ENCODE results near the gene FKBP1B. TPM values are rescaled to one million over a fixed set of nuclear protein-coding genes. Genes with fewer than 3 reads are reported as not detected.

The FKBP1B gene
- polyA plus RNA-seq, 3 donors = 5.2 to 10.1 (median 7.2) TPM

- Mint-ChIP-seq H3K4me1 (peaks cover 47% of the 10 kb centered on the region), H3K36me3 (peaks cover 18 to 35% of the 10 kb centered on the region in 2 donors), H3K9me3 (peaks cover 0 to 3% (median 0%) of the 10 kb centered on the region in 7 donors), H3K4me3 (peak overlapping the region; percentile 94), H3K27ac (peak overlapping the region; percentile 87 to 95 (median 93)), H3K27me3 (ENCODE audit: low read depth in 3 of 3) (peaks cover 0 to 1% (median 0%) of the 10 kb centered on the region in 3 donors)
- Histone ChIP-seq H3K36me3 (replicated peaks in 1 of 2; ENCODE audit: control insufficient read depth in 1 of 2, insufficient read depth in 2 of 2, low read length in 2 of 2) (peaks cover 6 to 31% of the 10 kb centered on the region in 2 donors), H2AFZ (ENCODE audit: insufficient read depth, low read depth, low read length, poor library complexity, severe bottlenecking) (peak overlapping the region; percentile 92), H3K27ac (ENCODE audit: low read depth in 1 of 2, low read length in 2 of 2) (peak overlapping the region; percentile 86 to 92), H3K4me2 (replicated peaks; ENCODE audit: extremely low read depth, low read length, poor library complexity, severe bottlenecking) (peak overlapping the region; percentile 87), H4K20me1 (ENCODE audit: insufficient read depth, low read length) (no peaks in the 10 kb centered on the region), H3K9ac (ENCODE audit: insufficient read depth, low read length, poor library complexity, severe bottlenecking) (peak overlapping the region; percentile 76), H3K4me3 (replicated peaks in 1 of 3; ENCODE audit: low read depth in 2 of 3, low read length in 3 of 3) (peak overlapping the region; percentile 42 to 92 (median 74)), H3K79me2 (ENCODE audit: insufficient read depth, low read length) (peaks cover 42% of the 10 kb centered on the region), H3K9me3 (replicated peaks in 1 of 2; ENCODE audit: control insufficient read depth in 1 of 2, insufficient read depth in 1 of 2, low read length in 2 of 2) (no peaks in the 10 kb centered on the region), H3K27me3 (ENCODE audit: control insufficient read depth in 2 of 2, insufficient read depth in 2 of 2, low read length in 2 of 2) (no peaks in the 10 kb centered on the region), H3K4me1 (ENCODE audit: control insufficient read depth in 1 of 2, insufficient read depth in 2 of 2, low read length in 2 of 2) (peaks cover 46 to 51% of the 10 kb centered on the region in 2 donors)
- 97% methylated on average over 5 of the region's 8 CpGs for WGBS (ENCODE audit: insufficient coverage)
- TF ChIP-seq CTCF (IDR thresholded peaks at IDR 0.05) = no peak
- intact Hi-C loops (cut with micrococcal nuclease) = loop anchor here (5.0 kb wide), 3 partner anchors 36 to 256 kb away; partner anchors contain the start of genes ATAD2B (in 1 of the 2), FKBP1B (in 1 of the 2) and WDCP (in 1 of the 2)
- no peak for DNase-seq
Measured at GRCh38 chr2:24082787-24083566, 33.4 kb downstream of the FKBP1B start.

GRCh38 chr2:24083567-24084385, 34.2 kb downstream of the FKBP1B start:
- 11% methylated on average over 26 of the region's 30 CpGs for WGBS (ENCODE audit: insufficient coverage)
- Histone ChIP-seq H3K27ac (ENCODE audit: low read depth in 1 of 2, low read length in 2 of 2) (peak overlapping the region; percentile 86 to 92), H3K27me3 (ENCODE audit: control insufficient read depth in 2 of 2, insufficient read depth in 2 of 2, low read length in 2 of 2) (no peaks in the 10 kb centered on the region), H3K79me2 (ENCODE audit: insufficient read depth, low read length) (peaks cover 34% of the 10 kb centered on the region), H2AFZ (ENCODE audit: insufficient read depth, low read depth, low read length, poor library complexity, severe bottlenecking) (peak overlapping the region; percentile 92), H3K4me3 (replicated peaks in 1 of 3; ENCODE audit: low read depth in 2 of 3, low read length in 3 of 3) (peak overlapping the region; percentile 42 to 92 (median 74)), H3K9ac (ENCODE audit: insufficient read depth, low read length, poor library complexity, severe bottlenecking) (peak overlapping the region; percentile 76), H3K4me2 (replicated peaks; ENCODE audit: extremely low read depth, low read length, poor library complexity, severe bottlenecking) (peak overlapping the region; percentile 87), H3K36me3 (replicated peaks in 1 of 2; ENCODE audit: control insufficient read depth in 1 of 2, insufficient read depth in 2 of 2, low read length in 2 of 2) (peaks cover 6 to 32% of the 10 kb centered on the region in 2 donors), H3K4me1 (ENCODE audit: control insufficient read depth in 1 of 2, insufficient read depth in 2 of 2, low read length in 2 of 2) (peaks cover 44 to 52% of the 10 kb centered on the region in 2 donors), H4K20me1 (ENCODE audit: insufficient read depth, low read length) (no peaks in the 10 kb centered on the region), H3K9me3 (replicated peaks in 1 of 2; ENCODE audit: control insufficient read depth in 1 of 2, insufficient read depth in 1 of 2, low read length in 2 of 2) (no peaks in the 10 kb centered on the region)
- Mint-ChIP-seq H3K27ac (peak overlapping the region; percentile 87 to 95 (median 93)), H3K4me3 (peak overlapping the region; percentile 94), H3K27me3 (ENCODE audit: low read depth in 3 of 3) (peaks cover 0 to 1% (median 0%) of the 10 kb centered on the region in 3 donors), H3K4me1 (peaks cover 49% of the 10 kb centered on the region), H3K9me3 (peaks cover 0 to 3% (median 0%) of the 10 kb centered on the region in 7 donors), H3K36me3 (peaks cover 18 to 42% of the 10 kb centered on the region in 2 donors)
- peak; percentile 68 to 77 (median 70) for DNase-seq
- intact Hi-C loops (cut with micrococcal nuclease) = loop anchor here (2.0 to 5.0 kb wide), 5 partner anchors 36 to 256 kb away; partner anchors contain the start of genes WDCP (in 2 of the 2), ATAD2B (in 1 of the 2) and FKBP1B (in 1 of the 2)
- TF ChIP-seq CTCF (IDR thresholded peaks at IDR 0.05) = no peak

Measured in CD14-positive monocyte (primary cell).